ENCODE measurements around the gene LTBP1. TPM values are rescaled to one million over a fixed set of nuclear protein-coding genes. Genes with fewer than 3 reads are reported as not detected.

Gene LTBP1
- total RNA-seq, 1 donor from 2014 or later = 29.7 TPM

DNA sequence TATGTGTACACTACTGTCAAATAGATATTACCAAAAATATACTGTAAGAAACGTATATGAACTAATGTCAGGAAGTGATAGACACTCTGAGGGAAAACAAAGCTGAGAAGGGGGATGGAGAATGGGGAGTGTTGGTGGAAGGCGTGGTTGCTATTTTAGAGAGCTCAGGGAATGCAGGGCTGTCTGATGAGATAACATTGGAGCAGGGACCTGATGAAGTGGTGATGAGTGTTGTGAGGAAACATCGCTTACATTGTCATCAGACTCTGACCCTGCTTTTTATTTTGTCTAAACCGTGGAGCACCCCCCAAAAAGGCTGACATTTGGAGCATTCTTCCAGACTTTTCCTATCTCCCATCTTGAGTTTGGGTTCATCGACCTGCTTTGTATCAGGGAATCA is 194.7 kb downstream of the LTBP1 start:
- no peak overlapping the region for H3K4me2 ChIP-seq (ENCODE audit: low read length)
- H3K36me3 Mint-ChIP-seq (ENCODE audit: low read depth, unreplicated experiment) = peaks cover 5% of the 10 kb centered on the region
- peaks cover 28% of the 10 kb centered on the region for H4K20me1 ChIP-seq (ENCODE audit: insufficient read depth, low read length)
- FAIRE-seq = no peak
- no peak for DNase-seq (ENCODE audit: low read depth)
- TF ChIP-seq EZH2 (IDR thresholded peaks at IDR 0.05; ENCODE audit: insufficient read depth, low read length) = no peak
- TF ChIP-seq, protein P1, sequence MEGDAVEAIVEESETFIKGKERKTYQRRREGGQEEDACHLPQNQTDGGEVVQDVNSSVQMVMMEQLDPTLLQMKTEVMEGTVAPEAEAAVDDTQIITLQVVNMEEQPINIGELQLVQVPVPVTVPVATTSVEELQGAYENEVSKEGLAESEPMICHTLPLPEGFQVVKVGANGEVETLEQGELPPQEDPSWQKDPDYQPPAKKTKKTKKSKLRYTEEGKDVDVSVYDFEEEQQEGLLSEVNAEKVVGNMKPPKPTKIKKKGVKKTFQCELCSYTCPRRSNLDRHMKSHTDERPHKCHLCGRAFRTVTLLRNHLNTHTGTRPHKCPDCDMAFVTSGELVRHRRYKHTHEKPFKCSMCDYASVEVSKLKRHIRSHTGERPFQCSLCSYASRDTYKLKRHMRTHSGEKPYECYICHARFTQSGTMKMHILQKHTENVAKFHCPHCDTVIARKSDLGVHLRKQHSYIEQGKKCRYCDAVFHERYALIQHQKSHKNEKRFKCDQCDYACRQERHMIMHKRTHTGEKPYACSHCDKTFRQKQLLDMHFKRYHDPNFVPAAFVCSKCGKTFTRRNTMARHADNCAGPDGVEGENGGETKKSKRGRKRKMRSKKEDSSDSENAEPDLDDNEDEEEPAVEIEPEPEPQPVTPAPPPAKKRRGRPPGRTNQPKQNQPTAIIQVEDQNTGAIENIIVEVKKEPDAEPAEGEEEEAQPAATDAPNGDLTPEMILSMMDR (IDR thresholded peaks at IDR 0.05; ENCODE audit: insufficient read depth, low read depth, low read length) = no peak
- H3K27ac Mint-ChIP-seq (ENCODE audit: unreplicated experiment) = no peak overlapping the region
- no peak overlapping the region for H3K4me3 Mint-ChIP-seq (ENCODE audit: unreplicated experiment)
- H3K36me3 ChIP-seq (ENCODE audit: insufficient read depth, low read length) = peaks cover 6% of the 10 kb centered on the region
- no peaks in the 10 kb centered on the region for H3K27me3 Mint-ChIP-seq (ENCODE audit: low read depth, unreplicated experiment)
- peaks cover 14% of the 10 kb centered on the region for H3K4me1 ChIP-seq (ENCODE audit: insufficient read depth, low read length)
- peaks cover 7% of the 10 kb centered on the region for H3K4me1 Mint-ChIP-seq (ENCODE audit: low read depth, unreplicated experiment)
- H3K9ac ChIP-seq (ENCODE audit: low read length) = no peak overlapping the region
- no peak overlapping the region for H3K4me3 ChIP-seq (ENCODE audit: insufficient read depth, low read depth, low read length)
- H3K79me2 ChIP-seq (ENCODE audit: insufficient read depth, low read length) = peaks cover 91% of the 10 kb centered on the region
- H3K27ac ChIP-seq (ENCODE audit: low read depth, low read length) = no peak overlapping the region
- H3K9me3 Mint-ChIP-seq (ENCODE audit: unreplicated experiment) = no peaks in the 10 kb centered on the region
- H3K9me3 ChIP-seq (ENCODE audit: insufficient read depth, low read depth, low read length) = no peaks in the 10 kb centered on the region
- H2AFZ ChIP-seq (ENCODE audit: low read depth, low read length) = no peak overlapping the region
- H3K27me3 ChIP-seq (ENCODE audit: insufficient read depth, low read length) = no peaks in the 10 kb centered on the region

DNA sequence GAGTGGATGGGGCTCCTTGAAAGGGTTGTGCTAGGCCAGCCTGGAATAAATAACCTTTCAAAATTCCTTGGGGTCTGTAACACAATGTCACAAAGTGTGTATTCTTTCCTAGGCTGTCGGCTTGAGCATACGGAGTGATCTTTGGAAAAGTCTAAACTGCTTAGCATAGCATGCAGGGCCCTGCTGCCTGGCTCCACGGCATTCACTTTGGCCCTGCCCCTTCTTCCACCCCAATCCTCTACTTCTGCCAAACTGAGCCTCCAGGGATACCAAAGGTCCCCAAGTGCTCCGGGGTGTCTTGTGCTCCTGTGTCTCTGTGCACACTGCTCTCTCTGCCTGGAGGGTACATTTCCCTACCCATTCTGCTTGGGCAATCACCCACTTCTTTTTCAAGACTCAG is 196.1 kb downstream of the LTBP1 start:
- TF ChIP-seq EZH2 (IDR thresholded peaks at IDR 0.05; ENCODE audit: insufficient read depth, low read length) = no peak
- TF ChIP-seq, protein P1 (IDR thresholded peaks at IDR 0.05; ENCODE audit: insufficient read depth, low read depth, low read length) = no peak
- H4K20me1 ChIP-seq (ENCODE audit: insufficient read depth, low read length) = peaks cover 22% of the 10 kb centered on the region
- FAIRE-seq (no peak), DNase-seq (ENCODE audit: low read depth) (no peak)
- H2AFZ ChIP-seq (ENCODE audit: low read depth, low read length) = no peak overlapping the region
- no peak overlapping the region for H3K4me3 Mint-ChIP-seq (ENCODE audit: unreplicated experiment)
- H3K79me2 ChIP-seq (ENCODE audit: insufficient read depth, low read length) = peaks cover 91% of the 10 kb centered on the region
- H3K36me3 Mint-ChIP-seq (ENCODE audit: low read depth, unreplicated experiment) = peaks cover 5% of the 10 kb centered on the region
- H3K4me3 ChIP-seq (ENCODE audit: insufficient read depth, low read depth, low read length) = no peak overlapping the region
- no peaks in the 10 kb centered on the region for H3K9me3 ChIP-seq (ENCODE audit: insufficient read depth, low read depth, low read length)
- H3K4me1 Mint-ChIP-seq (ENCODE audit: low read depth, unreplicated experiment) = peaks cover 9% of the 10 kb centered on the region
- H3K27ac Mint-ChIP-seq (ENCODE audit: unreplicated experiment) = no peak overlapping the region
- no peak overlapping the region for H3K4me2 ChIP-seq (ENCODE audit: low read length)
- H3K27ac ChIP-seq (ENCODE audit: low read depth, low read length) = no peak overlapping the region
- no peaks in the 10 kb centered on the region for H3K9me3 Mint-ChIP-seq (ENCODE audit: unreplicated experiment)
- H3K36me3 ChIP-seq (ENCODE audit: insufficient read depth, low read length) = peaks cover 6% of the 10 kb centered on the region
- no peaks in the 10 kb centered on the region for H3K27me3 Mint-ChIP-seq (ENCODE audit: low read depth, unreplicated experiment)
- no peaks in the 10 kb centered on the region for H3K27me3 ChIP-seq (ENCODE audit: insufficient read depth, low read length)
- no peak overlapping the region for H3K9ac ChIP-seq (ENCODE audit: low read length)
- peaks cover 17% of the 10 kb centered on the region for H3K4me1 ChIP-seq (ENCODE audit: insufficient read depth, low read length)

DNA sequence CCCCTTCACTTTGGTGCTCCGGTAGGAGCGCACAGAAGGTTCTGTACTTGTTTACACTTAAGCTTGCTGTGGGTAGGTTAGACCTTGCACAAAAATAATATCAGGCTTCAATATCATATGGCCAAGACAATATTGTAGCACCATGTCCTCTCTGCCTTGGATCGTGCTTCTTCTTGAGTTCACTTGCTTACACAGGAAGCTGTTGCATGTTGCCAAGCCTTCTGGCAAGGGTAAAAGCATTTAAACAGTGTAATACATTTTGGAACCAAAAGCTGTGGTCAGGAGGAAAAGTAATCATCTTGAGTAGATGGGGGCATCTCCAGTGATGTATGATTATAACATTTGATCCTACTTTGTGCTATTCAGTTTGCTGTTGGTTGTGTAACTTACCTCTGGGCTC is 197.5 kb downstream of the LTBP1 start:
- H3K4me1 ChIP-seq (ENCODE audit: insufficient read depth, low read length) = peaks cover 17% of the 10 kb centered on the region
- Mint-ChIP-seq H3K27ac (ENCODE audit: unreplicated experiment) (no peak overlapping the region), H3K27me3 (ENCODE audit: low read depth, unreplicated experiment) (no peaks in the 10 kb centered on the region), H3K4me1 (ENCODE audit: low read depth, unreplicated experiment) (peaks cover 14% of the 10 kb centered on the region), H3K4me3 (ENCODE audit: unreplicated experiment) (no peak overlapping the region), H3K9me3 (ENCODE audit: unreplicated experiment) (no peaks in the 10 kb centered on the region), H3K36me3 (ENCODE audit: low read depth, unreplicated experiment) (peaks cover 5% of the 10 kb centered on the region)
- peaks cover 91% of the 10 kb centered on the region for H3K79me2 ChIP-seq (ENCODE audit: insufficient read depth, low read length)
- H3K36me3 ChIP-seq (ENCODE audit: insufficient read depth, low read length) = peaks cover 7% of the 10 kb centered on the region
- peaks cover 18% of the 10 kb centered on the region for H4K20me1 ChIP-seq (ENCODE audit: insufficient read depth, low read length)
- FAIRE-seq (no peak), DNase-seq (ENCODE audit: low read depth) (peak; percentile 60)
- no peak overlapping the region for H3K4me3 ChIP-seq (ENCODE audit: insufficient read depth, low read depth, low read length)
- H2AFZ ChIP-seq (ENCODE audit: low read depth, low read length) = no peak overlapping the region
- H3K27ac ChIP-seq (ENCODE audit: low read depth, low read length) = no peak overlapping the region
- no peak for TF ChIP-seq EZH2 (IDR thresholded peaks at IDR 0.05; ENCODE audit: insufficient read depth, low read length)
- TF ChIP-seq, protein P1 (IDR thresholded peaks at IDR 0.05; ENCODE audit: insufficient read depth, low read depth, low read length) = no peak
- no peak overlapping the region for H3K4me2 ChIP-seq (ENCODE audit: low read length)
- H3K9ac ChIP-seq (ENCODE audit: low read length) = no peak overlapping the region
- no peaks in the 10 kb centered on the region for H3K27me3 ChIP-seq (ENCODE audit: insufficient read depth, low read length)
- H3K9me3 ChIP-seq (ENCODE audit: insufficient read depth, low read depth, low read length) = no peaks in the 10 kb centered on the region

All from astrocyte (in vitro differentiated cells and primary cell).